Panc1 (cell line): Measurements from ENCODE around the gene WDR93. TPM values are rescaled to one million over a fixed set of nuclear protein-coding genes. Genes with fewer than 3 reads are reported as not detected.

Source experiments
- ATAC-seq: fragments of 200-7000 bp; cut with Tn5 transposase; 2 replicates; pipeline ENCODE4 v1.9.1; 2020; ENCODE audit warnings: mild to moderate bottlenecking, moderate library complexity
- BruUV-seq: library from RNA; stranded (reverse); fragments of 400-500 nt; replicated peaks from 2 replicates; lab custom pipeline; 2021; lab: Mats Ljungman, UMichigan
- CTCF ChIA-PET: fragments of 300-600 bp; sonication (Branson Sonifier 250); formaldehyde crosslinking; loops from one replicate; lab custom pipeline; 2022; ENCODE audit warnings: antibody characterized with exemption; lab: Charles Lee
- POLR2A ChIA-PET: fragments of 300-600 bp; sonication (Branson Sonifier 250); formaldehyde crosslinking; loops from one replicate; lab custom pipeline; 2022; ENCODE audit warnings: antibody characterized with exemption; lab: Charles Lee
- DNase-seq: peaks from one replicate; pipeline ENCODE4 v3.0.0-alpha.2; 2010; ENCODE audit warnings: low read depth, low spot score
- H3K27ac ChIP-seq: 2 replicates; pipeline ENCODE4 v1.5.1; 2011; ENCODE audit warnings: mild to moderate bottlenecking, low read length, inconsistent platforms
- H3K27me3 ChIP-seq: fragments of 200-500 bp; sonication (Bioruptor generic); 2 replicates; pipeline ENCODE4 v1.6.0; 2014; ENCODE audit warnings: low read length, inconsistent platforms; ENCODE audit not compliant: control insufficient read depth, insufficient read depth
- H3K36me3 ChIP-seq: fragments of 200-500 bp; sonication (Bioruptor generic); 2 replicates; pipeline ENCODE4 v1.5.1; 2014; ENCODE audit warnings: inconsistent platforms, mild to moderate bottlenecking, low read length, moderate library complexity; ENCODE audit not compliant: control insufficient read depth, insufficient read depth
- H3K4me1 ChIP-seq: 2 replicates; pipeline ENCODE4 v1.5.1; 2011; ENCODE audit warnings: inconsistent platforms, mild to moderate bottlenecking, low read length, moderate library complexity; ENCODE audit not compliant: control insufficient read depth, insufficient read depth
- H3K4me3 ChIP-seq, 2 experiments: 2 replicates each; pipeline ENCODE4 v1.5.1; 2011 to 2012; ENCODE audit warnings: low read depth in 2 of 2, low read length in 2 of 2, mild to moderate bottlenecking in 2 of 2, inconsistent platforms in 1 of 2, moderate library complexity in 1 of 2
- H3K9me3 ChIP-seq: fragments of 200-500 bp; sonication (Bioruptor generic); 2 replicates; pipeline ENCODE4 v1.5.1; 2014; ENCODE audit warnings: low read depth, mild to moderate bottlenecking, inconsistent platforms, low read length, moderate library complexity; ENCODE audit not compliant: control insufficient read depth, insufficient read depth
- POLR2AphosphoS5 ChIP-seq: IDR thresholded peaks from 2 replicates; pipeline ENCODE4 v1.6.1; 2012; ENCODE audit warnings: mild to moderate bottlenecking, low read depth, low read length, moderate library complexity
- REST ChIP-seq, 2 experiments: IDR thresholded peaks; 2 replicates each; pipeline ENCODE4 v1.6.1; 2011 to 2012; ENCODE audit warnings: low read depth in 2 of 2, control low read depth in 1 of 2, low read length in 1 of 2, mild to moderate bottlenecking in 1 of 2, moderate library complexity in 1 of 2; ENCODE audit not compliant: insufficient read depth in 1 of 2
- SIN3A ChIP-seq: IDR thresholded peaks from 2 replicates; pipeline ENCODE4 v1.6.1; 2012; ENCODE audit warnings: low read depth, mild to moderate bottlenecking, low read length, moderate library complexity, borderline replicate concordance; ENCODE audit not compliant: insufficient read depth
- TCF7L2 ChIP-seq: IDR thresholded peaks from 2 replicates; pipeline ENCODE4 v1.6.1; 2011; ENCODE audit warnings: mild to moderate bottlenecking, low read depth, low read length, inconsistent platforms
- in situ Hi-C: cut with HindIII; loops from 2 replicates; pipeline ENCODE4 v1.10.0; 2016; ENCODE audit warnings: low sequenced_read_pairs, low pct_unique_long_range_greater_than_20kb
- intact Hi-C: fragments of 100-400 bp; cut with micrococcal nuclease; formaldehyde crosslinking; loops from one replicate; pipeline ENCODE4 v1.10.0; 2022; ENCODE audit not compliant: unreplicated experiment
- total RNA-seq: library from RNA; stranded (reverse); gene quantifications from one replicate; pipeline ENCODE4 v1.2.1, GENCODE V29; 2021; ENCODE audit not compliant: unreplicated experiment
- TF ChIP-seq, protein P1 (sequence below): fragments of 450-650 bp; IDR thresholded peaks from 2 replicates; pipeline ENCODE4 v1.5.1; 2017; ENCODE audit warnings: mild to moderate bottlenecking

The WDR93 gene
- total RNA-seq, 1 experiment from 2014 or later, result 0.18 TPM

DNA sequence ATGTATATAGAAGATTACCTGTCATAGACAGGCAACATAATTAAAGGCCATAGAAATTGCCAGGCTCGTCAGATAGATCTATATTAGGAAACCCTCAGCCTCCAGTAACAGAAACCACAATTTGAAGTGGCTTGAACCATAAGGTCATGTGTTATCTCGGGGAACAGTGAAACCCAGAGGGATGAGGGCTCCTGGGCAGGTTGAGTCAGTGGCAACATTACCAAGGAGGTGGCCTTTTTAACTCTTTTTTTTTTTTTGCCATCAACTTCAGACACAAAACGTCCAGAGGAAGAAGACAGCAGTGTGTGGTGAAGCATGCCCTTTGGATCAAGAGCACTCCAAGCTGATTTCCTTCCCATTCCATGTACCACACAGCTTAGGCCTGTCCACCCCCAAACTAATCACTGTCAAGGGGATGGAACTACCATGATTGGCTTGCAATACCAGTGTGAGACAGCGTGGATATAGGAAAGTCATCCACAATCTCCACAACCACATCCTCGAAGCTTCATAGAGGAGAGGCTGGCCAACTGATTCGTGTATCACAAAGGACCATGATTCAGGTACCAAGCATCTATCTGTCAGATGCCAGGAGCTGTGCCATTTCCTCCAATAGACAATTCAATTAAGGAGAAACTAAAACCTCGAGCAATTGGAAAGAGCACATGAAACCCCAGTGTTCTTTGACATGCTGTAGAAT lies 34.3 kb upstream of the WDR93 start:
- Histone ChIP-seq H3K4me1 (no peaks in the 10 kb centered on the region), H3K27me3 (no peaks in the 10 kb centered on the region; the same call in 1 of the 2 replicates), H3K4me3 (no peak overlapping the region), H3K36me3 (no peaks in the 10 kb centered on the region), H3K27ac (no peak overlapping the region), H3K9me3 (no peaks in the 10 kb centered on the region)
- BruUV-seq, result no TSS peak
- ATAC-seq (no peak), DNase-seq (no peak)
- intact Hi-C loops, result no loop called here
- TF ChIP-seq, protein P1, sequence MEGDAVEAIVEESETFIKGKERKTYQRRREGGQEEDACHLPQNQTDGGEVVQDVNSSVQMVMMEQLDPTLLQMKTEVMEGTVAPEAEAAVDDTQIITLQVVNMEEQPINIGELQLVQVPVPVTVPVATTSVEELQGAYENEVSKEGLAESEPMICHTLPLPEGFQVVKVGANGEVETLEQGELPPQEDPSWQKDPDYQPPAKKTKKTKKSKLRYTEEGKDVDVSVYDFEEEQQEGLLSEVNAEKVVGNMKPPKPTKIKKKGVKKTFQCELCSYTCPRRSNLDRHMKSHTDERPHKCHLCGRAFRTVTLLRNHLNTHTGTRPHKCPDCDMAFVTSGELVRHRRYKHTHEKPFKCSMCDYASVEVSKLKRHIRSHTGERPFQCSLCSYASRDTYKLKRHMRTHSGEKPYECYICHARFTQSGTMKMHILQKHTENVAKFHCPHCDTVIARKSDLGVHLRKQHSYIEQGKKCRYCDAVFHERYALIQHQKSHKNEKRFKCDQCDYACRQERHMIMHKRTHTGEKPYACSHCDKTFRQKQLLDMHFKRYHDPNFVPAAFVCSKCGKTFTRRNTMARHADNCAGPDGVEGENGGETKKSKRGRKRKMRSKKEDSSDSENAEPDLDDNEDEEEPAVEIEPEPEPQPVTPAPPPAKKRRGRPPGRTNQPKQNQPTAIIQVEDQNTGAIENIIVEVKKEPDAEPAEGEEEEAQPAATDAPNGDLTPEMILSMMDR, result no peak
- no peak for TF ChIP-seq SIN3A
- no peak for TF ChIP-seq TCF7L2
- no peak for TF ChIP-seq POLR2AphosphoS5
- TF ChIP-seq REST (IDR thresholded peaks at IDR 0.05; ENCODE audit: insufficient read depth in 1 of 2, low read depth in 2 of 2, low read length in 1 of 2), result no peak
- POLR2A ChIA-PET, result no interaction called here
- in situ Hi-C loops, result no loop called here
- CTCF ChIA-PET, result interaction anchor here (0.6 kb wide), 1 partner anchor 375 kb away, joined by 3 read pairs; no protein-coding TSS in a partner anchor

- TF ChIP-seq POLR2AphosphoS5 (no peak), SIN3A (no peak), TCF7L2 (no peak), REST (IDR thresholded peaks at IDR 0.05; ENCODE audit: insufficient read depth in 1 of 2, low read depth in 2 of 2, low read length in 1 of 2) (no peak)
- TF ChIP-seq, protein P1, result no peak
- intact Hi-C loops, result no loop called here
- ATAC-seq (no peak), DNase-seq (no peak)
- Histone ChIP-seq H3K36me3 (no peaks in the 10 kb centered on the region), H3K4me3 (no peak overlapping the region), H3K27ac (no peak overlapping the region), H3K27me3 (no peaks in the 10 kb centered on the region; the same call in 1 of the 2 replicates), H3K9me3 (no peaks in the 10 kb centered on the region), H3K4me1 (no peaks in the 10 kb centered on the region)
- ChIA-PET POLR2A (interaction anchor here (0.8 kb wide), 1 partner anchor 416 kb away, joined by 6 read pairs; no protein-coding TSS in a partner anchor), CTCF (interaction anchor here (1.1 kb wide), 1 partner anchor 11 kb away, joined by 3 read pairs; no protein-coding TSS in a partner anchor)
- in situ Hi-C loops, result no loop called here
- BruUV-seq, result no TSS peak
Observed at GRCh38 chr15:89657686-89658200, 32.9 kb upstream of the WDR93 start.
